NCI-H1694 (cell line): Measurements from ENCODE around the gene SLC29A1.
"Not testable (repeated sequence)": the region's sequence is repeated elsewhere in the genome, so short reads cannot be mapped to it uniquely, and the experiment has no call there.

Source experiments
- DNase-seq: peaks from one replicate; lab custom pipeline; 2025; lab: John Stamatoyannopoulos, UW

SLC29A1 gene

GRCh38 chr6:44194326-44194725, 29.1 kb upstream of the SLC29A1 start:
- no peak for DNase-seq

- not testable (repeated sequence) for DNase-seq
Observed at GRCh38 chr6:44196351-44196750, 27.0 kb upstream of the SLC29A1 start.

- no peak for DNase-seq
Observed at GRCh38 chr6:44198684-44199083, 24.7 kb upstream of the SLC29A1 start.

DNA sequence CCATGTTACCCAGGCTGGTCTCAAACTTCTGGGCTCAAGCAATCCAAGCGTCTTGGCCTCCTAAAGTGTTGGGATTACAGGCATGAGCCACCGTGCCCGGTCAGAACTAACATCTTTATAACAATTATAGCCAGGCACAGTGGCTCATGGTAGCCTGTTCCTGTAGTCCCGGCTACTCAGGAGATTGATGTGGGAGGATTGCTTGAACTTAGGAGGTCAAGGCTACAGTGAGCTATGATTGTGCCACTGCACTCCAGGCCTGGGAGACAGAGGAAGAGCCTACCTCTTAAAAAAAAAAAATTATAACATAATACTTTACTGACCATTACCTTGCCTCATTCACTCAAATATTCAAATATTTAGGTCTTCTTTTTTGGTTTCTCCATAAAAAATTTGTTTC, 23.5 kb upstream of the SLC29A1 start:
- no peak for DNase-seq

DNA sequence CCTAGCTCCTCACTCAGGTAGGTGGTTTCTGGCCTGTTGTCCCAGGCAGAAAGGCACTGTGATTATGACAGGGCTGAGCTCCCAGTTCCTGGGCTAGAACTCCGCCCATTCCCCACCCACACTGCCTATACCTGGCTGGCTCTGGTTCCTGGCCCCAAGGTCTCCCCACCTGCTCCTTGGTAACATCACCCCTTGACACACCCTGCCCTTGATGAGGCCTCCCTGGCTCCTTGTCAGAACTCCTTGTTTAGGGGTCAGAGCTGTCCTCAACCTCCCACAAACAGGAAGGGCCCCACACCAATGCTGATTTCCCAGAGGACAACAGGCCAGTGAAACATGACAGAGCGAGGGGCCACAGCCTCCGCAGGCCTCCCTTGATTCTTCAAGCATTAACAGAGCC, 22.2 kb upstream of the SLC29A1 start:
- no peak for DNase-seq

- peak; percentile 10 for DNase-seq
Observed at GRCh38 chr6:44201638-44202303, 21.6 kb upstream of the SLC29A1 start.

- no peak for DNase-seq
Observed at GRCh38 chr6:44202332-44202971, 20.9 kb upstream of the SLC29A1 start.

- no peak for DNase-seq
Observed at GRCh38 chr6:44202972-44203750, 20.2 kb upstream of the SLC29A1 start.

DNA sequence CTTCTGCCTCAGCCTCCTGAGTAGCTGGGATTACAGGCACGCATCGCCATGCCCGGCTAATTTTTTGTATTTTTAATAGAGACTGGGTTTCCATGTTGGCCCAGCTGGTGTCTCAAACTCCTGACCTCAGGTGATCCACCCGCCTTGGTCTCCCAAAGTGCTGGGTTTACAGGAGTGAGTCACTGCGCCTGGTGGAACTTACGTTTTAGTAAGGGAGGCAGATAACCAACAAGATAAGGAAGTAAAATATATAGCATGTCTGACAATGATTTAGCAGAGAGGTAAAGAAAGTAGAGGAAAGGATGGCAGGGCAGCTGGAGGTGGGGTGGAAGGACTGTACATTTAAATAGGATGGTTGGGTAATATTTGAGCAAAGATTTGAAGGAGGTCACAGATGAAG, 19.4 kb upstream of the SLC29A1 start:
- DNase-seq = no peak

DNA sequence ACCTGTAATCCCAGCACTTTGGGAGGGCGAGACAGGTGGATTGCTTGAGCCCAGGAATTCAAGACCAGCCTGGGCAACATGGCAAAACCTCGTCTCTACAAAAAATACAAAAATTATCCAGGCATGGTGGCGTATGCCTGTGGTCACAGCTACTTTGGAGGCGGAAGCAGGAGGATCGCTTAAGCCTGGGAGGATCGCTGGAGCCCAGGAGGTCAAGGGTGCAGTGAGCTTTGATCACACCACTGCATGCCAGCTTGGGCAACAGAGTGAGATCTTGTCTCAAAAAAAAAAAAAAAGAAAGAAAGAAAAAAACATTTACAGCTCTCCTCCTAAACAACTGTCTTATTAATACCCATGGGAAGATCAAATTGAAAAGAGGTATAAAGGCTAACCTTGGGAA, 15.4 kb upstream of the SLC29A1 start:
- no peak for DNase-seq

- no peak for DNase-seq
Observed at GRCh38 chr6:44211284-44211683, 12.1 kb upstream of the SLC29A1 start.

- no peak for DNase-seq
Observed at GRCh38 chr6:44214307-44214706, 9.1 kb upstream of the SLC29A1 start.

DNA sequence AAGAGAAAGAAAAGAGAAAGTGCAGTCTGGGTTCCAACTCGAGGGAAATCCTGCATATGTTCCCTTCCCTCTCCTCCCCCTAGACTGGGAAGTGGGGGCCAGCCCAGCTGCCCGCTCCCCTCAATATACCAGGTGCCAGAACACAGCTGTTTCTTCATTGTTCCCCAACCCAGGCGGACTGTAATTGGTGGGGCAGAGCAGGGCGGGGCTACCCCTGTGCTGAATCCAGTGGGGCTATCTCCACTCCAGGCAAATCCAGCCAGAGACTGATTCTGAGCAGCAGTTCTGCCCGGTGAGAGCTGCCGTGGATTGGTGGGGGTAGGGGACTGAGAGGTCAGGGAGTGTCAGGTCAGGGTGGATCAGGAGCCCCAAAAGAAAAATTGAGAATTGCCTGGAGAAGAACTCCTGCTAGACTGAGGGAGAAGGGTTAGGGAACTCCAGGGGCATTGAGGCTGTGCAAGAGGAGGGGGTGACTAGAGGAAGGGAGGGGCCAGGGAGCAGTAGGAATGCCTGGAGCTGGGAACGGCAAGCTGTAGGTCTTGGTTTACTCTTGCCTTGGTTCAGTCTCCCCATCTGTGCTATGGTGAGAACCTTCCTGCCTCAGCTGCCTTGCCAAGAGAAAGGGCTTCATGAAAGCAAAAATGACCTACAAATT, 6.6 kb upstream of the SLC29A1 start, which contains the start of gene MYMX:
Gene MYMX (plus strand): TSS at position 250 of the 655 bp plus-strand sequence. CDS start 546 bp downstream, outside the sequence.
- DNase-seq = no peak

DNA sequence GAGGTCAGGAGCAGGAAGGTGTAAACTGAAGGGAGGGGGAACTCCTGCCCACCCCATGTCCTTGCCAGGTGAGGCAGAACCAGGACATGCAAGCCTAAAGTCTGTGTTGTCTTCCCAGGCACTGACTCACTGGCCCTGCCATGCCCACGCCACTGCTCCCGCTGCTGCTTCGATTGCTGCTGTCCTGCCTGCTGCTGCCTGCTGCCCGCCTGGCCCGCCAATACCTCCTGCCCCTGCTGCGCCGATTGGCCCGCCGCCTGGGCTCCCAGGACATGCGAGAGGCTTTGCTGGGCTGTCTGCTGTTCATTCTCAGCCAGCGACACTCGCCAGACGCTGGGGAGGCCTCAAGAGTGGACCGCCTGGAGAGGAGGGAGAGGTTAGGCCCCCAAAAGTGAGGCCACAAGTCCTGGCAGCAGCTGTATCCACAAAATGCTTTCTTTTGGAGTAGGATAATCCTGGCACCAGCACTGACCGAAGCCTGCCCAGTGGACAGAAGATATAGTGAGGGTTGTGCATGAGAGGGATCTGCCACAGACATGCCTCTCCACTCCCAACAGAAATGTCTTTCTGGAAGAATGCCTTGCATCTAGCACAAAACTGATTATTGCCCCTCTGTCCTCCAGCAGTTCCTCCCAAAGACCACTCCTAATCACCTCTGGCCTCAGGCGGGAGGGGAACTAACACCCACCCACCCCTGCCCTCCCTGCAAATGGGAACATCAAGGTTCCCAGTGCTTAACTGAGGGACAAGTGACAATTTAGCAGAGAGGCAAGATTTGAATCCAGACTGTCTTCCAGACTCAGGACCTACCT, 5.9 kb upstream of the SLC29A1 start:
- no peak for DNase-seq

GRCh38 chr6:44219053-44219814, 4.2 kb upstream of the SLC29A1 start:
- DNase-seq = no peak

GRCh38 chr6:44219815-44220784, 3.3 kb upstream of the SLC29A1 start:
- no peak for DNase-seq

DNA sequence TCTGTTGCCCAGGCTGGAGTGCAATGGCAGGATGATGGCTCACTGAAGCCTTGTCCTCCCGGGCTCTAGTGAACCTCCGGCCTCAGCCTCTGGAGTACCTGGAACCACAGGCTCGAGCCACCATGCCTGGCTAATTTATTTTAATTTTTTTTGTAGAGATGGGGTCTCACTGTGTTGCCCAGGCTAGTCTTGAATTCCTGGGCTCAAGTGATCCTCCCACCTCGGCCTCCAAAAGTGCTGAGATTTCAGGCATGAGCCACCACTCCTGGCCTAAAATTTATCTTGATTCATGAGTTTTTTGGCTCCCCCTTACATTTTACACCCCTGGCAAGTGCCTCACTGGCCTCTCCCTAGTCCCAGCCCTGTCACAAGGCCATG, 2.5 kb upstream of the SLC29A1 start:
- DNase-seq = no peak

GRCh38 chr6:44221291-44221960, 2.0 kb upstream of the SLC29A1 start:
- peak; percentile 83 for DNase-seq

- no peak for DNase-seq
Observed at GRCh38 chr6:44221961-44222335, 1.4 kb upstream of the SLC29A1 start.
